GM21576 (cell line): ENCODE results near the gene ZFHX3.

ENCODE experiments used
- ATAC-seq: cut with Tn5 transposase; IDR thresholded peaks from one replicate; pipeline ENCODE4 v1.9.1; 2021; ENCODE audit warnings: mild to moderate bottlenecking, moderate library complexity; ENCODE audit not compliant: unreplicated experiment

Gene ZFHX3

DNA sequence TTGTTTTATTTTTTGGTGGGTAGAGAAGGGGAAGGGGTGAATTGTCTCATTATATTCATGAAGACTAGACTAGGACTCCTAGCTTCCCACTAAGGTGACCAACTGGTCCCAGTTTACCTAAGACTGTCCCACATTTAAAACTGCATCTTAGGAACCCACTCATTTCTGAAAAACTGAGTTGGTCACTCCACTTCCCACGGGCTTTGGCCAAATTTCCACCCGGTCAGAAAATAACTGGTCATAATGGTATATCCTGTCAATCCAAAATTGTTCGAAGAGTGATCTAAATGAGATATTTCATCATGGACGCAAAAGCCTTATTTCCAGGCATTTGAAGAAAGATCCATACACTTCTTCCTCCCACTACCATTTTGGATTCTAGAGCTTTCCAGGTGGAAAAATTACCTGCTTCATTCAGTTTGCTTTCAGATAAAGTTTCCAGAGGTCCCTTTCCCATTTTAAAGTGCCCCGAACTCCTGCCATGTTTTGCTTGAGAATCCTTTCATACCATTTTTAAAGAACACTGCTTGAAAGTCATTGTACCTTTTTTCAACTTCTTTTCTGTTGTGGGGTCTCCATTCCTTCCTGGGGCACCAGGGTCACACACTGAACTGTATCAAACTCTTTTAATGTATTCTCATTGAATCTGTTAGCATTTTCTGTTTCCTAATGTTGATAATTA is 21.8 kb upstream of the ZFHX3 start:
- ATAC-seq: no peak

GRCh38 chr16:73068541-73069401 is 20.8 kb upstream of the ZFHX3 start:
- no peak for ATAC-seq

DNA sequence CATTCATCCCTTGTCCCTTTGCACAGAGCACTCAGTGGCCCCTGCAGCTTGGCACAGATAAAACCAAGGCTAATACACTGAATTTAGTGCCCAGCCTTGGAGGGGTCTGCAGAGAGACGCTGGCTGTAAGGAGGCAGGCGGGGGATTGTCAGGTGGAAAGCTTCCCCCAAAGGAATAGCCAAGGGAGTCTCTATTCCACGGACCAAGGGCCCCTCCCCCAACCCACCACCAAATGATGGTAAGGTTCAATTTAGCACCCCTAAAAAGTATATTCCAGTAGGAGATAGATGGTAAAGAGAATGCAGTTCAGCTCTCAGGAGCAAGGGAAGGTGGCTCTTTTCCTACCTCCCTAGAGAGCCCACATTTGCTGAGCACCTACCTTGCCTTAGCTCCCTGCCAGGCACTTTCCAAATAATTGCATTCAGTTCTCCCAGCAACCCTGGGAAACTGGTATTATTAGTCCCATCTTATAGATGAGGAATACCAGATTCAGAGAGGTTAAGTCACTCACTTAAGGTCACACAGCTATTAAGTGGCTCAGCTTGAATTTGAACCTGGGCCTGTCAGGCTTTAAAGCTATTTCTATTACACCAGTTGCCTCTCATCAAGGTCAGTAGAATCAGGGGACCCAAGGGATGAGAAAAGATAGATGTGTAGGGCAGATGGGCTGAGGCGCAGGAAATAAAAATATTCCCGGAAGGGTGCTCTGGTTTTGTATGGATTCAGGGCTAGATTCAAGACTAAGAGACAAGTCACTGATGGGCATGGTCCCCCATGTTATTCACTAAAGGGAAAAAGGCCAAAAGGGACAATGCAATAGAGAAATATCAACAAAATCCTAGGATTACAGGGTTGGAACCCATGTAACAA is 20.0 kb upstream of the ZFHX3 start:
- no peak for ATAC-seq

GRCh38 chr16:73066927-73067670 is 19.2 kb upstream of the ZFHX3 start:
- ATAC-seq: no peak

DNA sequence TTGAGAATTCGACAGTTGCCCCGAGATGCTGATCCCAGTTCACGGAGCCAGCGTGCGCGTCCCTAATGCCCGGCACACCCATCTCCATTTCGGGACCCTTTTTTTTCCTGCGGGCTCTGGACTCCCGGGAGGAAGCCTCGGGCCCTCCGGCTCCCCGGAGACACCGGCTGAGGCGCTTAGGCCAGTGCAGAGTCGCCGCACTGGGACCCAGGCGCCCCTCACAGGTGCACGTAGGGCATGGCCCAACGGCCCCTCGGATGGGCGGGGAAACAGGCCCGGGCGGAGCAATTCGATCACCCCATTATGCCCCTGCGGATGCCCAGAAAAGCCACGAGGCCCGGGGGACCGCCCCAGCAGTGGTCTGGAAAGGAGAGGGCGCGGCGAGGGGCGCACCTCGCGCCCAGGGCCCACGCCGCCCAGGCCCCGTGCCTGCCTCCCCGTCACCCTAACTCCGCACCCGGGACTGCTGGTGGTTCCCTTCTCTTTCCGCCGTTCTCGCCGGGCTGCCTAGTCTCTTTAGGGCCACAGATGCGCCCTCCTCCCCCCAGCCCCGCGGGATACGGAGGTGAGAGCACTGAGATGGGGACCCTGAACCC is 18.5 kb upstream of the ZFHX3 start:
- ATAC-seq: no peak

DNA sequence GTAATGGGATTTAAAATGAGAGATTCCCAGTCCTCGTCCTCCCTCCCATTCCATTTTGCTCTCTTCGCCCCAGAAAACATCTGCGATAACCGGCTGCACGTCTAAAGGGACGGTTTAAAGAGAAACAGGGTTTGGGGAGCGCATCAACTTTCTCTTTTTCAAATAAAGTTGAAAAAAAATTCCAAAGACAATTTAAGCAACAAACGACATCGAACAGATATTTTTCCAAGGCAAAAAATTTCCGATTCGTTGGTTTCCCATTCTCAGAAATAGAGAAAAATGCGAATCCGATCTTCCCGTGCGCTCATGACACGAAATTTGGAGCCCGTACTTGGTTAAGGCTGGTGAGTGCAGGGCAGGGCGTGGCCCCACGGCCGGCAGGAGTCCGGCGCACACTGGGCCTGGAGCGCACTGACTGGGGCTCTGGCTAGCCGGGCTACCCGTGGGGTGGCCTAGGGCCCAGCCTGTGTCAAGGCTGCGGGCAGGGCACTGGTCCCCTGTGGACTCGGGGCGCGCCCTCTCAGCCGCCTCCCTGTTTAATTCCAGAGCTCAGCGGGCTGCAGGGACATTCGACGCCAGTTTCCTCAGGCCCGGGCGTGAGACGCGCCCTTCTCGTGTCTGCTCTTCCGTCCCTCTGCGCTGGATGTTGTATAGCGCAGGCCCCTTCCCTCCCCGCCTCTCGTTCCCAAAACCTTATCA is 17.9 kb upstream of the ZFHX3 start:
- ATAC-seq: no peak

DNA sequence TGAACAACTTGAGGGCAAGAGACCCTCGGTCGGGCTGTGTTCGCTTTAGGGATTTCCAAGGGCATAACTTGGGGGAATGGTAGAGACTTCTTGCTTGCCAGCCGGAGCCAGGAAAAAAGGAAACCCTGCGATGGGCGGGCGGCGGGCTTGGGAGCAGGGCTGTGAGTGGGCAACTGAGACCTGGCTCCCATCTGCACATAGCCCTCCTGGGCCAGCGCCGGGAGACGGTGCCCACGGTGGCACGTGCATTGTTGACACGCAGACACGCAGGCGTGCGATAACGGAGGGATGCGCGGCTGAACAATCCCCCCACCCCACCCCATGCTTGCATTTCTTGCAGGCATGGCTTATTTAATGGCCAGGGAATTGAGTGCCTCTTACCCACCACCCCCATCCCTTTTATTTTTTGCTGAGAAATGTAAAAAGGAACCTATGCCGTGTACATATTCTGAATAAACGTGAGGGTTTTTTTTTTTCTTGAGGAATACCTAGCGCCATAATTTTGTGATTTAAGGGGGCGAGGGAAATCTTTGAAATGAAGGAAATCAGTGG is 17.1 kb upstream of the ZFHX3 start:
- ATAC-seq: no peak

- ATAC-seq: no peak
Observed at GRCh38 chr16:73064212-73064993, 16.5 kb upstream of the ZFHX3 start.

- ATAC-seq: no peak
Observed at GRCh38 chr16:73063854-73064211, 15.9 kb upstream of the ZFHX3 start.

- no peak for ATAC-seq
Observed at GRCh38 chr16:73062743-73063733, 15.1 kb upstream of the ZFHX3 start.

DNA sequence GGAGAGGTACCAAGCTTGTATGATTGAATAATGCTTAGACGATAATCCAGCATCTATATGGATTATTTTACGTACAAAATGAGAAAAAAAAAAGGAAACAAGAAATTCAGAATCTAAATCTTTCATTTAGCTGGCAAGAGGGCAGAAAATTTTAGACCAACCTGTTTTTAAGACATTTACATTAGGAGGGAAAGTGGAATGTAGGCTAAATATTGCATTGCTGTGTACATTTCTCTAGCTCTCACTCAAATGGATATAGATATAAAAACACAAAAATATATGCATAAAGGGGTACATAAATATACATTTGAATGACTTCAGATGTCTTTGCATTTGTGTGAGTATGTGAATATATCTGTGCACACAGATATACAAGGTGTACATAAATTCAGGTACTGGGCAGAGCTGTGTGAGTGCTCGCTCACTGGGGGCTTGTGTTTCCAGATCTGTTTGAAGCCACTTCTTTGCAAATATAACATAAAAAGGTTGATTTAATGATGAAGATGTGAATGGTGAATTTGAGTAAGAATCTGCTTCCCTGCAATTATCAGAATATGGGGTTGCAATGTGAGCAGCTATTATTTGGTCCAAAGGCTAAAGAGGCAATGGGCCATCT is 14.2 kb upstream of the ZFHX3 start:
- ATAC-seq: no peak

DNA sequence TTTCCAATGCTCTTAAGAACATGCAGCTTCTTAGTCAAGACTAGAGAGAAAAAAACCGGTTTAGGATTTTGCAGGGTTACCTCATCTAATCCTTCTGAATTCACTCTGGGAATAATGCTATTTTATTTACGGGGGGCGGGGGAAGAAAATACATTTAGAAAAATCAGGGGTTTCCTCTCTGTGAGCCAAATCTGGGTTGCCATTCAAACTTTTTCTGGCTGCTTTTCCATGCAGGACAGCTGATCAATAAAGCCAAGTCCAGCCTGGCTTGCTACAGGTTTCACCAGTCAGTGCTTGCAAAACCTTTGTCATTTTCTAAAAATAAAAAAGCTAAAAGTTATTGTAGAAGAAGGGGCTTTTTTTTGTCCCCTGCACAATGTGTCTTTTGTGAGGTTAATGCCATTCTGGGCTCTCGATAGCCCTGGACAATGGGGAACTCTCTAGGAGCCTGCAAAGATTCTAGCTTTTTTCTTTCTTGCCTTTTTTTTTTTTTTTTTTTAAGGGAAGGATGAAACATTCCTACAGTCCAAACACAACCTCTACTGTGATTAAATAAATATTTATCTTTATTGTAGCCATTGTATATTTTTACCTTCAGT is 13.1 kb upstream of the ZFHX3 start:
- no peak for ATAC-seq

DNA sequence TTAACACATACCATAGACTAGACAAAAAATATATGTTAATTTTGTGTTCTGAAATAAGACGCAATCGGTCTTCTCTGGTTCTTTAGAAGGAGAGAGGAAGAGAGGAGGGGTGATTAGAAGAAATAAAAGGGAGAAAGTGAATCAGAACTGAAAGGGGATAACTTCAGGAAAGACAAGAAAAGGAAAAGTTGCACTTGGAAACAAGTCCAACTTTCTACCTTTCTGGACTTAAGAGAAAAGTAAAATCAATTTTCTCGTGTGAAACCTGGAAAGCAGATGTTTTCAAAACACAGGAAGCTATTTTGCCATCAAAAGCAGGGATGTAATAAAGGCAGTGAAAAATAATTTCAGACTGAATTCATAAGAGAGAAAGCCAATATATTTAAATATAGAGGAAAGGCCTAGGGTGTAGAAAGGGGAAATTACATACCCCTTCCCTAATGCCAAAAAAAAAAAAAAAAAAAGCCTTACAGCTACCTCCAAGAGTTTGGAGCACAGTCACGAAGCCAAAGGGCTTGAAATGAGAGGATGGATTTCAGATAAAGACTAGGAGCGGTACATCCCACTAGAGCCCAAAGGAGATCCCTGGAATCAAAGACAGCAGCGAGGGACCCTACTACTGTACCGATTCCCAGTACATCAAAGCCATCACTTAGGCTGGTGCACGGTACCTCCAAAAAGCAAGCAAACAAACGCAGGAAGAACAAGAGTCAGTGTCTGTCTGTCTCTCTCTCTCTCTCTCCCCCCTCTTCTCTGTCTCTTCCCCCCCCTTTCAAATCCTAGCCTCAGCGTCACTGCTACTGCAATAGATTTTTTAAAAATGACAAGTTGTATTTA is 12.1 kb upstream of the ZFHX3 start:
- no peak for ATAC-seq

- peak; percentile 28 for ATAC-seq
Observed at GRCh38 chr16:73058616-73059409, 10.9 kb upstream of the ZFHX3 start.

DNA sequence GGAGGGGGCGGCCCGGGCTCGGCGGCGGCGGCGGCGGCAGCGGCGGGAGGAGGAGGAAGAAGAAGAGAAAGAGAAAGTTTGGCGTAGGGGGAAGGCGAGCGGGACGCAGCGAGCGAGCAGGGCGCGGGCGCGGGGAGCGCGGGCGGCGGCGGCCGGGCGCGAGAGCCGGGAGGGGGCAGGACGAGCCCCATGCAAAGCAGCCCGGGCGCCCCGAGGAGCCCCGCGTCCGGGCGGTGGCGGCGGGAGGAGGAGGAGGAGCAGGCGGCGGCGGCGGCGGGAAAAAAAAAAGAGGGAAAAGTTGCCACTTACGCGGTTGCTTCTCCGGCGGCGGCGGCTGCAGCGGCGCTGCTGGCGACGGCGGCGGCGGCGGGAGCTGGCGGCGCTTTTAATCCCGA is 10.3 kb upstream of the ZFHX3 start:
- ATAC-seq: peak; percentile 66
